ENCODE results near the gene KCNG2.

DNA sequence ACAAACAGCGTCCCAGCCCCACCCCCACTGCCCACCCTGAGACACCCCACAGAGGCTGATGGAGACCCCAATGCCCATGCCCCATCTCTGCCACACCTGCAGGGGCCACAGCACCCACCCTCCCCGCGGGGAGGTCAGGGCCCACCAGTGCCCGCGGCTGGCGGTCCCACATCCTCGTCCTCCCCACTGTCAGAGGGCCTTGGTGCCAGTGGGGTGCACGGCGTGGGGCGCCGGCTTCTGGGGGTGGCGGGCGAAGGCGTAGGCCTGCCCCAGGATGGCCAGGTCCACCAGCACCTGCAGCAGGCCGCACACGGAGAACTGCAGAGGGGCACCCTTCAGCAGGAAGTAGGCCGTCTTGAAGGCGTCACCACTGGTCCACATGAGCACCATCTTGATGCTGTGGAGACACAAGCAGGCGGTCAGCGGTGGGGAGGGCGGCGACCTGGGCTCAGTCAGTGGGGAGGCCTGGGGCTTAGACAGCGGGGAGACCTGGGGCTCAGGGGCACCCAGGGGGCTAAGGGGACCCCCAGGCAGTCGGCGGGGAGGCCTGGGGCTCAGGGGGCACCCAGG, 106.1 kb downstream of the KCNG2 start:
- TF ChIP-seq, protein P1, sequence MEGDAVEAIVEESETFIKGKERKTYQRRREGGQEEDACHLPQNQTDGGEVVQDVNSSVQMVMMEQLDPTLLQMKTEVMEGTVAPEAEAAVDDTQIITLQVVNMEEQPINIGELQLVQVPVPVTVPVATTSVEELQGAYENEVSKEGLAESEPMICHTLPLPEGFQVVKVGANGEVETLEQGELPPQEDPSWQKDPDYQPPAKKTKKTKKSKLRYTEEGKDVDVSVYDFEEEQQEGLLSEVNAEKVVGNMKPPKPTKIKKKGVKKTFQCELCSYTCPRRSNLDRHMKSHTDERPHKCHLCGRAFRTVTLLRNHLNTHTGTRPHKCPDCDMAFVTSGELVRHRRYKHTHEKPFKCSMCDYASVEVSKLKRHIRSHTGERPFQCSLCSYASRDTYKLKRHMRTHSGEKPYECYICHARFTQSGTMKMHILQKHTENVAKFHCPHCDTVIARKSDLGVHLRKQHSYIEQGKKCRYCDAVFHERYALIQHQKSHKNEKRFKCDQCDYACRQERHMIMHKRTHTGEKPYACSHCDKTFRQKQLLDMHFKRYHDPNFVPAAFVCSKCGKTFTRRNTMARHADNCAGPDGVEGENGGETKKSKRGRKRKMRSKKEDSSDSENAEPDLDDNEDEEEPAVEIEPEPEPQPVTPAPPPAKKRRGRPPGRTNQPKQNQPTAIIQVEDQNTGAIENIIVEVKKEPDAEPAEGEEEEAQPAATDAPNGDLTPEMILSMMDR (IDR thresholded peaks at IDR 0.05), result no peak
- no peak for TF ChIP-seq POLR2A (IDR thresholded peaks at IDR 0.05)
